Prostate gland (tissue), 2 donors: Measurements from ENCODE around the gene ZNF440. TPM values are rescaled to one million over a fixed set of nuclear protein-coding genes. Genes with fewer than 3 reads are reported as not detected.
"Not testable (repeated sequence)": the region's sequence is repeated elsewhere in the genome, so short reads cannot be mapped to it uniquely, and the experiment has no call there.

Experiments
- DNase-seq: peaks from one replicate; pipeline ENCODE4 v3.0.0-alpha.2; 2019; ENCODE audit warnings: low spot score
- H3K27ac ChIP-seq, 2 donors: fragments of 200-600 bp; sonication (generic); 2 replicates each; pipeline ENCODE4 v1.5.1; 2017 to 2019
- H3K27me3 ChIP-seq: fragments of 200-600 bp; sonication (generic); replicated peaks from 2 replicates; pipeline ENCODE4 v1.5.1; 2019; ENCODE audit not compliant: insufficient read depth
- H3K36me3 ChIP-seq, 2 donors: fragments of 200-600 bp; sonication (generic); 1 replicate in 1 of 2; 2 replicates in 1 of 2; pipeline versions ENCODE4 v1.5.1 to v1.8.1; 2017 to 2019
- H3K4me1 ChIP-seq: fragments of 200-600 bp; sonication (generic); replicated peaks from 2 replicates; pipeline ENCODE4 v1.5.1; 2019
- H3K4me3 ChIP-seq, 2 donors: fragments of 200-600 bp; sonication (generic); 2 replicates each; pipeline ENCODE4 v1.5.1; 2017 to 2019
- H3K9me3 ChIP-seq: fragments of 200-600 bp; sonication (generic); 2 replicates; pipeline ENCODE4 v1.5.1; 2017
- CTCF ChIP-seq, 4 experiments: fragments of 200-600 bp in 2 of 4; fragments of 450-650 bp in 2 of 4; sonication (generic) in 2 of 4; IDR thresholded peaks; 1 replicate in 3 of 4; 2 replicates in 1 of 4; pipeline ENCODE4 v1.5.1; 2016 to 2019; ENCODE audit warnings: antibody characterized with exemption in 4 of 4, mild to moderate bottlenecking in 2 of 4, moderate library complexity in 2 of 4
- POLR2A ChIP-seq: fragments of 450-650 bp; IDR thresholded peaks from one replicate; pipeline ENCODE4 v1.6.1; 2016; ENCODE audit warnings: antibody characterized with exemption, mild to moderate bottlenecking
- POLR2AphosphoS5 ChIP-seq: sonication (generic); formaldehyde crosslinking; IDR thresholded peaks from one replicate; pipeline ENCODE4 v1.6.1; 2017; ENCODE audit warnings: antibody characterized with exemption
- WGBS: methylation state at CpG from one replicate; pipeline ENCODE4 v1.1.5; 2018; 5-methylcytosine and 5-hydroxymethylcytosine counted together
- intact Hi-C: fragments of 100-400 bp; cut with DNase I; formaldehyde crosslinking; loops from one replicate; pipeline ENCODE4 v1.14.2; 2022
- total RNA-seq, 2 donors: library from RNA; depleted of rRNA; stranded (reverse); fragments of >200 nt; gene quantifications; one replicate each; pipeline ENCODE4 v1.1.0, GENCODE V29; 2016

Gene ZNF440
- total RNA-seq, 2 donors from 2014 or later: 17.5 to 17.9 TPM

- Histone ChIP-seq H3K9me3 (no peaks in the 10 kb centered on the region), H3K4me1 (no peaks in the 10 kb centered on the region), H3K36me3 (no peaks in the 10 kb centered on the region), H3K27ac (peak within 1 kb of the TSS; percentile 38 to 42), H3K4me3 (peak within 1 kb of the TSS; percentile 47 to 51), H3K27me3 (no peaks in the 10 kb centered on the region)
- intact Hi-C loops: no loop called here
- WGBS: under 1% methylated on average over 38 of the region's 59 CpGs
- peak; percentile 92 for DNase-seq
- peak; percentile 86 for TF ChIP-seq POLR2AphosphoS5
- TF ChIP-seq POLR2A: peak; percentile 63
- no peak for TF ChIP-seq CTCF (IDR thresholded peaks at IDR 0.05)
Observed at GRCh38 chr19:11848594-11849469, 34.8 kb downstream of the ZNF440 start, which contains the start of gene ZNF439. TSS of gene ZNF439 (plus strand) at chr19:11848726. CDS start at chr19:11848868, 142 bp downstream.

GRCh38 chr19:11850289-11850688 is 36.2 kb downstream of the ZNF440 start:
- intact Hi-C loops: not testable (repeated sequence)
- WGBS: 75% methylated on average over 4 of the region's 4 CpGs

GRCh38 chr19:11853358-11853757 is 39.3 kb downstream of the ZNF440 start:
- intact Hi-C loops: no loop called here
- H3K36me3 ChIP-seq: no peaks in the 10 kb centered on the region
- H3K27me3 ChIP-seq: no peaks in the 10 kb centered on the region
- no peak overlapping the region for H3K27ac ChIP-seq
- H3K9me3 ChIP-seq: no peaks in the 10 kb centered on the region
- TF ChIP-seq POLR2AphosphoS5: no peak
- TF ChIP-seq POLR2A: no peak
- 94% methylated on average over 3 of the region's 3 CpGs for WGBS
- DNase-seq: no peak
- no peak overlapping the region for H3K4me3 ChIP-seq
- no peaks in the 10 kb centered on the region for H3K4me1 ChIP-seq

More at GRCh38 chr19:11850289-11850688, 36.2 kb downstream of the ZNF440 start:
- not testable (repeated sequence) for DNase-seq, H3K9me3 ChIP-seq, H3K4me3 ChIP-seq, H3K36me3 ChIP-seq, H3K4me1 ChIP-seq, H3K27me3 ChIP-seq, H3K27ac ChIP-seq

GRCh38 chr19:11856596-11857250 is 42.6 kb downstream of the ZNF440 start:
- no peaks in the 10 kb centered on the region for H3K36me3 ChIP-seq
- no peaks in the 10 kb centered on the region for H3K9me3 ChIP-seq
- H3K27me3 ChIP-seq: no peaks in the 10 kb centered on the region
- no peak overlapping the region for H3K27ac ChIP-seq
- 61% methylated on average over 12 of the region's 12 CpGs for WGBS
- no peaks in the 10 kb centered on the region for H3K4me1 ChIP-seq
- no peak for DNase-seq
- TF ChIP-seq CTCF (IDR thresholded peaks at IDR 0.05) (no peak), POLR2AphosphoS5 (no peak), POLR2A (no peak)
- intact Hi-C loops: no loop called here
- H3K4me3 ChIP-seq: no peak overlapping the region

GRCh38 chr19:11860721-11861120 is 46.6 kb downstream of the ZNF440 start:
- Histone ChIP-seq H3K27me3 (no peaks in the 10 kb centered on the region), H3K9me3 (no peaks in the 10 kb centered on the region), H3K4me3 (no peak overlapping the region), H3K4me1 (no peaks in the 10 kb centered on the region), H3K36me3 (no peaks in the 10 kb centered on the region), H3K27ac (no peak overlapping the region)
- WGBS: 97% methylated on average over 7 of the region's 7 CpGs
- TF ChIP-seq POLR2A (no peak), POLR2AphosphoS5 (no peak), CTCF (IDR thresholded peaks at IDR 0.05) (no peak)
- DNase-seq: no peak
- intact Hi-C loops: no loop called here
